Activated T-helper 1 cell treated with anti-CD3 and anti-CD28 coated beads, Interleukin-2, amount 50 U/mL, for 16 hours (primary cell): Measurements from ENCODE around the gene NOC2L.

Experiments used
- DNase-seq, 2 donors: peaks; one replicate each; pipeline ENCODE4 v3.0.0-alpha.2; 2020; ENCODE audit warnings: low read depth in 1 of 2, low spot score in 1 of 2

The NOC2L gene

GRCh38 chr1:916173-917075, 42.6 kb downstream of the NOC2L start:
- no peak for DNase-seq

DNA sequence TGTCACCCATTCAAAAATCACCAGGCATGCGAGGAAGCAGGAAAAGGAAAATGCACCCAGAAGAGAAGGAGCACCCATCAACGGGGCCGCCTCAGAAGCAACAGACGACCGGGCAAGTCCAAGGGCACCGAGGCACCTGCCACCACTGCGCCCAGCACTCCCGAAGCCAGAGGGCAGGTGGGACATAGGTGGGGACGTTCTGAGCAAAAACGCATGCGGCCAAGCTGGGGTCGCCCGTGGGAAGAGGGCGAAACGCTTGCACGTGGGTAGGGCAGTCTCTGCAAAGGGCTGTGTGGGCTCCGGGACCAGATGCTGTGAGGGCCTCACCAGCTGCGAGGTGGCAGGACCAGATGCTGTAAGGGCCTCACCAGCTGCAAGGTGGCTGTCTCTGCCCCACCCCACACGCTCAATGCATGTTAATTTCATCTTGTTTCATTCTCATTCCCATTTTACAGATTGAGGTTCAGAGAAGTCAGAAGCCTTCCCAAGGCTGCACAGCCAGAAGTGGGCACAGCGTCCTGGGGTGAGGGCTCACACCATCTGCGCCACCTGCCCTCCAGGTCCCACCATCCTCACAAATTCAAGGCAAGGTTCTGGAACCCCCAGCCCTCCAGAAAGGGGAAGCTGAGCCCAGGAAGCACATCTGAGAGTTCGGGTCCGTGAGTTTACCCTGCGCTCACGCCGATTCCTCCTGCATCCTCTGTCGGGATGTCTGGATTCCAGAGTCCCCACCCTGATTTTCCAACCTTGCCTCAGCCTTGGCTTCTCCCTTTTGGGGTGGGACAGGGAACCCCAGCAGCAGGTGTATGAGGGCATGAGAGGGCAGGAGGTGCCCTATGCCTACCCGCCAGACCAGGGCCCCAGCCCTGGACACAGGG, 43.5 kb downstream of the NOC2L start:
- no peak for DNase-seq

DNA sequence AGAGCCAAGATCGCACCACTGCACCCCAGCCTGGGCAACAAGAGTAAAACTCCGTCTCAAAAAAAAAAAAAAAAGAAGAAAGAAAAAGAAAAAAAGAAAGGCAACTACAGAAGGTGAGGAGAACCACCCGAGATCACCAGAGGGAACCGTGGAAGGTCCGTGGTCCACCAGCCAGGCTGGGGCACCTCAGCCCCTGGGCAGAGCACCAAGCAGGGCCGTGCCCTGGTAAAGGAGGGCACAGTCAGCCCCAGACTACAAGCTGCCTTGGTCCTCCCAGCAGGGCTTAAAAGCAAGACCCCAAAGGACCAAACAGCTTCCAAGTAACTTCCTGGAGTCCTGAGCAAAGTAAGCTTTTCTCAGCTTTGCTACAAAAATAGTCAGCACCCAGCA, 44.2 kb downstream of the NOC2L start:
- no peak for DNase-seq

GRCh38 chr1:914131-914890, 44.7 kb downstream of the NOC2L start:
- DNase-seq: no peak

- DNase-seq: no peak
Measured at GRCh38 chr1:913491-914130, 45.4 kb downstream of the NOC2L start.

DNA sequence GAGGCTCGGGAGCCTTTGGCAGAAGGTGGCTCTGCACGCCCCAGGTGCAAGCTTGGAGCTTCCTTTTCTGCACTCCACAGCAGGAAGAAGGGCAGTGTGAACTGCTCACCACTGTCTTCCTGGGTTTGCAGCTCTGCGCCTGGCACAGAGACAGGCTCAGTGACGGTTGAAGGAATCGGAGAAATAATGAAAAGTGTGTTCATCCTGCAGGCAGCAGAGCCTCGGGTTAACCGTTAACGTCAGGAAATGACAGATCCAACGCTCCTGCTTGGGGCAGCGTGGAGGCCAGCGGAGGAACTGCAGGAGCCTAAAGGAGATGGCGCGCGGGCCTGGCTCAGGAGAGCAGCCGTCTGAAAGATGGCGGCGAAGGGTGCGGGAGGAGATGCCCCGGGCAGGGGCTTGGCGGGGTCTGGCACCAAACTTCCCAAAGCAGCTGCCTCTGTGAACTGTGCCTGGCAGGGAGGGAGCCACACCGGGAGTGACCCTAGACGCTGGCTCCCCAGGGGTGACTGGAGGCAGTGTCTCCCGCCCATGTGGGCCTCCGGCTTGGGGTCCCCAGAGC, 46.2 kb downstream of the NOC2L start:
- no peak for DNase-seq

DNA sequence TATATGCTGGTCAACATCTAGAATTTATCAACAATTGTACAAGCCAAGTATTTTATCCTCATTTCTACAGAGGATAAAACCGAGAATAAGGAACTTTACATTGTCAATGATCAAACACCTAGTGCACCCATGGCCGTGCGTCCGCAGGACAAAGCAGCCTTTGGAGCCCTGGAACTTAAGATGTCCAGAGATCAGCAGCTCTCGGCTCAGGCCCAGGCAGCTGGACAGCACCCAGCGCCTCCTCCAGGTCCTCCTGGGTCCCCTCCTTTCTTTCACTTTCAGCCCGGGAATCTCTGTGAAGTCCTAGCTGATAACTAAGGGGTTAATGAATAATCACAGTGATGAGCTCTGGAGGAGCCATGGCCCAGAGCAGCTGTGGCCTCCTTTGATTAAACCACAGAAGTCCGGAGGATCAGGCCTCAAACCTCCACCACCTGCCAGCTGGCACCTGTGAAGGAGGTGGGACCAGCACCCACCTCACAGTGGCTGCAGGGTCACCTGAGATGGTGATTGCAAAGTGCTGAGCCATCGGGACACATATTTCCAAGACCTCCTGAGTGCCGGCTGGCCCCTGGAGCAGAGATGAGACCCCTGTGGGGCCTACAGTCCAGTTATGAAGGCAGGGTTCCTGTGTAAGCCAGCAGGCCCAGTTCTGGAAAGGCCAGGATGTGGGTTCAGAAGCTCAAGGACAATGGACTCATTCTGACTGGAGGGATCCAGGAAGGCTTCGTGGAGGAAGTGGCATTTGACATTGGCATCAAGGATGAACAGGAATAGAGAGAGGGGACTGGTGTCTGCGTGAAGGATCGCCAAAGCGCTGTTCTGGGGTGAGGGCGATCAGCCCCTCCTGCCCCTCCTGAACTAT, 46.9 kb downstream of the NOC2L start:
- DNase-seq: no peak

GRCh38 chr1:910881-911721, 48.0 kb downstream of the NOC2L start:
- no peak for DNase-seq

- DNase-seq: no peak
Measured at GRCh38 chr1:910311-910880, 48.7 kb downstream of the NOC2L start.

DNA sequence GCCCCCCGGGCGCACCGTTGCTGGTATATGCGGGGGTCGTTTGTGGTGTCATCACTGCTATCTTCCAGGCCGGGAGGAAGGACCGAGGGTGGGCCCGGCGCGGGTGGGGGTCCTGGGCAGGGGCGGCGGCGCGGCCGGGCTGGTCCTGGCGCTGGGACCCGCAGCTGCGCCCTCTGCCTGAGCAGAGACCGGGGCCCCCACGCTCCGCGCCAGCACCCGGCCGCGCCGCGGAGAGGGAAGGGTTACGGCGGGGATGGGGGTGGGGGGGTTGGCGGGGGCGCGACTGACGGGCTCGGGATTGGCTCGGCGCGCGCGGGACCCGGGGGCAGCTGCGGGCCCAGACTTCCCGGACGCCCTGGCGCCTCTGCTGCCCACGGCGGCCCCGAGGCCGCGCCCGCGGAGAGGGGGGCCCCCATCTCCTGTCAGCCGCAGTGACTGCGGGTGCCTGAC, 49.2 kb downstream of the NOC2L start:
- no peak for DNase-seq

DNA sequence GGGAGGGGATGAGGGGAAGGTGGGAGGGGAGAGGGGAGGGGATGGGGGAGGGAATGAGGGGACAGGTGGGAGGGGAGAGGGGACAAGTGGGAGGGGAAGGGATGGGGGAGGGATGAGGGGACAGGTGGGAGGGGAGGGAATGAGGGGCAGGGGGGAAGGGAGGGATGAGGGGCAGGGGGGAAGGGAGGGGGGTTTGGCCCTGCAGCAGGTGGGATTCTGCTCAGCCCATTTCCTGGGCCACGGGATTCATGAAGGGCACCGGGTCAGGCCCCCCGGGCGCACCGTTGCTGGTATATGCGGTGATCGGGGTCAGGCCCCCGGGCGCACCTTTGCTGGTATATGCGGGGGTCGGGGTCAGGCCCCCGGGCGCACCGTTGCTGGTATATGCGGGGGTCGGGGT, 50.4 kb downstream of the NOC2L start:
- DNase-seq: no peak

- no peak for DNase-seq
Measured at GRCh38 chr1:907611-908451, 51.2 kb downstream of the NOC2L start.

DNA sequence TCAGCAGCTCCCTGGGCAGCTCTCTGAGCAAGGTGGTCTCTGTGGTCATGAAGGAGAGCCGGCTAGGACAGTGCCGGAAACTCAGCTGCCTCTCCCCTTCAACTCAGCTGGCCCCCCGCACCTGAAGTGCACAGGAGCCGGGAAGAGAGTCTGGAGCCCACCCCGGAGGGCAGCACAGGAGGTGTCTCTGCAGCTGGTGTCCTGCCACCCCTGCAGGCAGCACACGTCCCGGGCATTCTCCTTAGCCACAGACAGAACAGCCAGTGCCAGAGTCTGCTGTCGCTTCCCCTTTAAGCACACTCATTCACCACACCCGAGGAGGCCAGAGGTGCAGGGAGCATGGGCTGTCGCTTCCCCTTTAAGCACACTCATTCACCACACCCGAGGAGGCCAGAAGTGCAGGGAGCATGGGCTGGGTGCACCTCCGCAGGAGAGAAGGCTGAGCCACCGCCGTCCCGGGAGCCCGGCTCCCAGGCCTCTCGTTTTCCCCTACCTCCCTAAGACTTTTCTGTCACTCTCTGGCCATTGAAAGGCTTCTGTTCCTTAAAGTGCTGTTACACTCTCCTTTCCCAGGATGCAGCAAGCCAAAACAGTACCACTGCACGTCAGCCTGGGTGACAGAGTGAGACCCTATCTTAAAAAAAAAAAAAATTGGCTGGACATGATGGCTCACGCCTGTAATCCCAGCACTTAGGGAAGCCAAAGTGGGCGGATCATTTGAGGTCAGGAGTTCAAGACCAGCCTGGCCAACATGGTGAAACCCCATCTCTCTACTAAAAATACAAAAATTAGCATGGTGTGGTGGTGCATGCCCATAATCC, 52.2 kb downstream of the NOC2L start:
- DNase-seq: no peak

- no peak for DNase-seq
Measured at GRCh38 chr1:905811-906599, 53.1 kb downstream of the NOC2L start.

DNA sequence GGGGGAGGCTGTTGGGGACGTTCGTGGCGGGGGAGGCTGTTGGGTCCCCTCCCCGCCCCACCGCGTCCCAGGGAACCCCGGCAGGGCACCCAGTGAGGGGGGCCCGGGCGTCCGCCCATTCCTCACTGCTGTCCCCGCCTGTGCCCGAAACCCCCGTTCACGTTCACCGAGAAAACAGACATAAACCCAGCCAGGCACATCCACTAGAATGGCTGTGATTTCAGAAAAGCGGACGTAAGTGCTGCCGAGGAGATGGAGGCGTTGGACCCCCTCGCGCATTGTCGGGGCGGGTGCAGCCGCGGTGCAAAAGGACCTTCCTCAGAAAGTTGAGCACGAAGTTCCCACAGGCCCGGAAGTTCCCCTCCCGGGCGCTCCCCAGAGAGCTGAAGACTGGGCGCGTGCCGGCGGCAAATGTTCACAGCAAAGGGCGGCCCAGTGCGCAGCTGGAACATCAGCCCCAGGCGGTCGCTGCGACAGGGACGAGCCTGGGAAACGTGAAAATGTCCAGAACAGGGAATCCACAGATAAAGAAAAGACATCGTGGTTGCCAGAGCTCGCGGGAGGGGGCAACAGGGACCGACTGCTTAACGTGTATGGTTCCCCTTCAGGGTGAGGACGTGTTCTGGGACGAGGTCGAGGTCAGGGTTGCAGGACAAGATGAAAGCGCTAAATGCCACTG, 53.8 kb downstream of the NOC2L start:
- no peak for DNase-seq
